Fibroblast of pulmonary artery (primary cell): ENCODE measurements around the gene ACTL6B.

Experiments used
- DNase-seq: peaks from one replicate; pipeline ENCODE4 v3.0.0-alpha.2; 2010; ENCODE audit warnings: low read depth
- H3K4me3 ChIP-seq: replicated peaks from 2 replicates; pipeline ENCODE4 v1.5.1; 2011; ENCODE audit warnings: low read depth, mild to moderate bottlenecking, control low read depth, low read length, moderate library complexity
- TF ChIP-seq, protein P1 (sequence below): IDR thresholded peaks from 2 replicates; pipeline ENCODE4 v1.5.1; 2011; ENCODE audit warnings: mild to moderate bottlenecking, control low read depth, low read length, inconsistent platforms; ENCODE audit errors: missing control alignments

The ACTL6B gene

DNA sequence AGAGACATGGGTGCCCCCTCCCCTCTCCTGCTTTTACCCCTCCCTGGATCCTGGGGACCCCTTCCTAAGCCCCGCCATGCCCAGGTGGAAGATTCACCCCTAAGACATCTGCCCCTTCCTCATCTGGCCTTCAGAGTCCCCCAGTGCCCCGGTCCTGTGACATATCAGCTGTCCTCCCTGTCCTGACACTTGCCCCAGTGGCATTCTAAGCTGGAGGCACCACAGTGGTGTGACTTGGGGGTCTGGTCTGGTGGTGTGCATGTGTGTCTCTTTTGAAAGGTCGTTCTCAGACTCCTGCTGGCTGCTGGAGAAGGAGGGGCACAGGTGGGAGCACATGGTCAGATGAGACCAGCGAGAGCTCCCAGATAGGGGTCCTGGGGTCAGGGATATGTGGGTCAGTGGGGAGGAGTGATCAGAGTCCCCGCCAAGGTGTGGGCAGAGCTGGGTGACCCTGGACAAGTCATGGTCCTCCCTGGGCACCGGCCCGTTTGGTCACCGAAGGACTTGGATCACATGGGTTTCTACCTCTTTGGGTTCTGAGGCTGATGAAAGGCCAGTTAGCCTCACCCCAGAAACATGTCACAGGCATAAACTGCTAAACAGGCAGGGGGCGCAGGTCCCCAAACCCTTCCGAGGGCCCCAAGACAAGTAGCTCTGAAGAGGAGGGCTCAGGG, 14.3 kb downstream of the ACTL6B start:
- H3K4me3 ChIP-seq = no peak overlapping the region
- TF ChIP-seq, protein P1, sequence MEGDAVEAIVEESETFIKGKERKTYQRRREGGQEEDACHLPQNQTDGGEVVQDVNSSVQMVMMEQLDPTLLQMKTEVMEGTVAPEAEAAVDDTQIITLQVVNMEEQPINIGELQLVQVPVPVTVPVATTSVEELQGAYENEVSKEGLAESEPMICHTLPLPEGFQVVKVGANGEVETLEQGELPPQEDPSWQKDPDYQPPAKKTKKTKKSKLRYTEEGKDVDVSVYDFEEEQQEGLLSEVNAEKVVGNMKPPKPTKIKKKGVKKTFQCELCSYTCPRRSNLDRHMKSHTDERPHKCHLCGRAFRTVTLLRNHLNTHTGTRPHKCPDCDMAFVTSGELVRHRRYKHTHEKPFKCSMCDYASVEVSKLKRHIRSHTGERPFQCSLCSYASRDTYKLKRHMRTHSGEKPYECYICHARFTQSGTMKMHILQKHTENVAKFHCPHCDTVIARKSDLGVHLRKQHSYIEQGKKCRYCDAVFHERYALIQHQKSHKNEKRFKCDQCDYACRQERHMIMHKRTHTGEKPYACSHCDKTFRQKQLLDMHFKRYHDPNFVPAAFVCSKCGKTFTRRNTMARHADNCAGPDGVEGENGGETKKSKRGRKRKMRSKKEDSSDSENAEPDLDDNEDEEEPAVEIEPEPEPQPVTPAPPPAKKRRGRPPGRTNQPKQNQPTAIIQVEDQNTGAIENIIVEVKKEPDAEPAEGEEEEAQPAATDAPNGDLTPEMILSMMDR = no peak
- DNase-seq = no peak

GRCh38 chr7:100641463-100641859, 14.8 kb downstream of the ACTL6B start, which contains the start of gene TFR2:
Gene TFR2 (minus strand): TSS chr7:100641552. CDS start chr7:100641509, 43 bp downstream.
- no peak for DNase-seq
- no peak within 1 kb of the TSS for H3K4me3 ChIP-seq
- TF ChIP-seq, protein P1 = no peak

DNA sequence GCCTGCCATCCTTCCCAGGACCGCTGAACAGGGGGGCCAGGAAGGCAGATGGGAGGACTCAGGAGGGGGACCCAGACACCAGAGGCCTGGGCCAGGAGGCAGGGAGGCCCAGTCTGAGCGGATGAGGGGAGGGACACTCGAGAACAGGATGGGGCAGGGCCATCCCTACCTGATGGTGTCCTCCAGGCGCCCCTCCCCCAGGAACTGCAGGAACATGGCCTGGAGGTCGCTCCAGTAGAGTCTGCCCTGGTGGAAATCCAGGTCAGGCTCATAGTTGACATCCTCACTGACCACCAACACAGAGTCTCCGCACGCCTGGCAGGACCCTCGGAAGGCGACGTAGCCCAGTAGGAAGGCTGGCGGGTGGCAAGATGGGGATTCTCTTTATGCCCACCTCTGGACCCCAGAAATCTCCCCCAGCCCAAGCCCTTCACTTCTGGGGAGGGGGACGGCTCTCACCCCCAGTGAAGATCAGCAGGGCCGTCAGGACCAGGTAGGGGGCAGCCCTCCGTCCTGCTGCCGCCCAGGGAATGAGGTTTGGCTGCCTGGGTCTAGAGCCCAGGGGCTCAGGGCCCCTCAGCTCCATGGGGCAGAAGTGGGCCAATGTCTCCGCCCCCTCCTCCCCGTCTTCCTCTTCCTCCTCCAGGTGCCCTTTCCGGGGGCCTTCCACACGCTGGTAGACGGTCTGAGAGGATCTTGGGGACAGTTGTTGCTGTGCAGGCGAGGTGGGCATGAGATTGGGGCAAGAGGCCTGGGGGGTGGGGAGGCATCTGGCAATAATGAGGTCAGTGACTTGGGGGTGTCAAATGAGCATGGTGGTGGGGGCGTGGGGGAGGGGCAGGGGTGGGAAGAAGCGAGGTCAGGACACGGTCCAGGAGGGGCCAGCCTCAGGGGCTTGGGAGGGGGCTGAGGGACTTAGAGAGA, 15.5 kb downstream of the ACTL6B start:
- H3K4me3 ChIP-seq = no peak overlapping the region
- TF ChIP-seq, protein P1 = no peak
- DNase-seq = no peak

DNA sequence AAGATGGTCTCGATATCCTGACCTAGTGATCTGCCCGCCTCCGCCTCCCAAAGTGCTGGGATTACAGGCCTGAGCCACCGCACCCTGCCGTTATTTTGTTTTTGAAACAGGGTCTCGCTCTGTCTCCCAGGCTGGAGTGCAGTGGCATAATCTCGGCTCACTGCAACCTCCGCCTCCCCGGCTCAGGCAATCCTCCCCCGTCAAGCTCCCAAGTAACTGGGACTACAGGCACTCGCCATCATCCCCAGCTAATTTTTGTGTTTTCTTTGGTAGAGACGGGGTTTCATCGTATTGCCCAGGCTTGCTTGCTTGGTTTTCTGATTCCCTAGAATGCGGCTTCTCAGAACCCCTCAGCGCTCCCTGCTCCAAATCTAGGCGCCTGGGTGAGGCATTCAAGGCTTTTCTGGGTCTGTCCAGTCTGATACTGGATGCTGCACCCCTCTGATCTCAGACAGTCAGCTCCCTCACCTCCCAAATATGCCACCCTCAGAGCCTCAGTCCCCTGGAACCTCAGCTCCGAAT, 16.2 kb downstream of the ACTL6B start:
- DNase-seq = no peak
- TF ChIP-seq, protein P1 = no peak
- H3K4me3 ChIP-seq = no peak overlapping the region

DNA sequence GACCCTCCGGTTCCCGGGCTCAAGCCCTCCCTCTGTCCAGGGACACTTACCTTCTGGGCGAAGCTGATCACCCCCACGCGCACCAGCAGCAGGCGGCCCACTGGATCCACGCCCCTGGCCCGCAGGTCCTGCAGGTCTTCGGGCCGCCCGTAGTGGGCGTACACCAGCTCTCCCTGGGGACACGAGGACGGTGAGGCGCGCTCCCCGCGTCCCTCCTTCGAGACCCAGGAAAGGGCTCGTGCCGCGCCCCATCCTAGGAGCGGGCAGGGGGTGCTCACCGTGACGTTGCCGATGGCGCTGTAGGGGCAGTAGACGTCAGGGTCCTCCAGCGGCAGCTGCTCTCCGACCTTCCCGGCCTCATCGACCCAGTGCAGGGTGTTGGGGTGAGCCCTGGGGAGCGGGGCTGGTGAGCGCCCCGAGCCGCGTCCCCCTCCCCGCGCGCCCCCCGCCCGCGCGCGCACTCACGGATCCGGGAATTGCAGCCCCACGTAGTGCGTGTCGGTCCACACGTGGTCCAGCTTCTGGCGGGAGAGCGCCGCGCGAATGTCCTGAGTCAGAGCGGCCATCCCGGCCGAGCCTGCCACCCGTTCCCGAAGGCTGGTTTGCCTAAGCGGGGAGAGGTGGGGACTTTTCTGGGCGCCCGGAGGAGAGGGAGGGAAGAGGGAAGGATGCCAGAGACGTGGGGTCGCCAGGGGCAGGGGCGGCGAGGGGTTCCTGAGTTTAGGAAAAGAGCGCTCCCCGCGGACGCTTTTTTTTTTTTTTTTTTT, 23.1 kb downstream of the ACTL6B start:
- peak; percentile 24 for DNase-seq
- TF ChIP-seq, protein P1 = peak; percentile 31
- peak overlapping the region; percentile 43 for H3K4me3 ChIP-seq

GRCh38 chr7:100630066-100630465, 26.2 kb downstream of the ACTL6B start:
- H3K4me3 ChIP-seq = no peak overlapping the region
- DNase-seq = no peak
- TF ChIP-seq, protein P1 = no peak
